ENCODE measurements around the gene KCNE1. TPM values are rescaled to one million over a fixed set of nuclear protein-coding genes. Genes with fewer than 3 reads are reported as not detected.

Gene KCNE1
- total RNA-seq, 1 experiment from 2014 or later = 0.91 TPM

DNA sequence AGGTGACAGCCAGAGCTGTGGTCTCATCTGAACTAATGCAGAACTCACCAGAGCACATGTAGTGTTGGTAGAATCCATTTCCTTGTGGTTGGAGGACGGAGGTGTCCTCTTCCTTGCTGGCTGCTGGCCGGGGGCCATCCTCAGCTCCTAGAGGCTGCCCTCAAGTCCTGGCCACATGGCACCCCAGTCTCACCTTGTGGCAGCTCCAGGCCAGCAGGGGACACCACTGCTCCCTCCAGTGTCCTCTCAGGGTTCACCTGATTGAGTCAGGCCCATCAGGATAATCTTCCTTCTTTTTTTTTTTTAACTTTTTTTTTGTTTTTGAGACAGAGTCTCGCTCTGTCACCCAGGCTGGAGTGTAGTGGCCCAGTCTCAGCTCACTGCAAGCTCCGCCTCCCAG lies 2.9 kb downstream of the KCNE1 start:
- TF ChIP-seq, protein P1, sequence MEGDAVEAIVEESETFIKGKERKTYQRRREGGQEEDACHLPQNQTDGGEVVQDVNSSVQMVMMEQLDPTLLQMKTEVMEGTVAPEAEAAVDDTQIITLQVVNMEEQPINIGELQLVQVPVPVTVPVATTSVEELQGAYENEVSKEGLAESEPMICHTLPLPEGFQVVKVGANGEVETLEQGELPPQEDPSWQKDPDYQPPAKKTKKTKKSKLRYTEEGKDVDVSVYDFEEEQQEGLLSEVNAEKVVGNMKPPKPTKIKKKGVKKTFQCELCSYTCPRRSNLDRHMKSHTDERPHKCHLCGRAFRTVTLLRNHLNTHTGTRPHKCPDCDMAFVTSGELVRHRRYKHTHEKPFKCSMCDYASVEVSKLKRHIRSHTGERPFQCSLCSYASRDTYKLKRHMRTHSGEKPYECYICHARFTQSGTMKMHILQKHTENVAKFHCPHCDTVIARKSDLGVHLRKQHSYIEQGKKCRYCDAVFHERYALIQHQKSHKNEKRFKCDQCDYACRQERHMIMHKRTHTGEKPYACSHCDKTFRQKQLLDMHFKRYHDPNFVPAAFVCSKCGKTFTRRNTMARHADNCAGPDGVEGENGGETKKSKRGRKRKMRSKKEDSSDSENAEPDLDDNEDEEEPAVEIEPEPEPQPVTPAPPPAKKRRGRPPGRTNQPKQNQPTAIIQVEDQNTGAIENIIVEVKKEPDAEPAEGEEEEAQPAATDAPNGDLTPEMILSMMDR (IDR thresholded peaks at IDR 0.05; ENCODE audit: insufficient read depth in 1 of 2, low read depth in 1 of 2, low read length in 1 of 2, severe bottlenecking in 1 of 2, unreplicated experiment in 1 of 2) = peak in 1 of 2 experiments; percentile 24
- Mint-ChIP-seq H3K27me3 (ENCODE audit: insufficient read depth, unreplicated experiment) (no peaks in the 10 kb centered on the region), H3K36me3 (ENCODE audit: insufficient read depth, unreplicated experiment) (peaks cover 5% of the 10 kb centered on the region), H3K9me3 (ENCODE audit: unreplicated experiment) (no peaks in the 10 kb centered on the region), H3K4me1 (ENCODE audit: low read depth, unreplicated experiment) (peaks cover 6% of the 10 kb centered on the region), H3K4me3 (ENCODE audit: unreplicated experiment) (no peak overlapping the region), H3K27ac (ENCODE audit: unreplicated experiment) (no peak overlapping the region)
- ChIA-PET CTCF (no interaction called here), POLR2A (no interaction called here)
- no peaks in the 10 kb centered on the region for H3K9me3 ChIP-seq
- H3K4me1 ChIP-seq = no peaks in the 10 kb centered on the region
- no peaks in the 10 kb centered on the region for H3K36me3 ChIP-seq (ENCODE audit: control insufficient read depth, insufficient read depth, low read length)
- DNase-seq = peak in 1 of 2 experiments; percentile 21
- H3K4me3 ChIP-seq (ENCODE audit: low read depth, low read length) = no peak overlapping the region
- BruUV-seq (replicated peaks) = no TSS peak
- intact Hi-C loops (cut with micrococcal nuclease; ENCODE audit: unreplicated experiment) = no loop called here
- no peaks in the 10 kb centered on the region for H3K27me3 ChIP-seq (replicated peaks; ENCODE audit: control insufficient read depth, insufficient read depth, low read length)

DNA sequence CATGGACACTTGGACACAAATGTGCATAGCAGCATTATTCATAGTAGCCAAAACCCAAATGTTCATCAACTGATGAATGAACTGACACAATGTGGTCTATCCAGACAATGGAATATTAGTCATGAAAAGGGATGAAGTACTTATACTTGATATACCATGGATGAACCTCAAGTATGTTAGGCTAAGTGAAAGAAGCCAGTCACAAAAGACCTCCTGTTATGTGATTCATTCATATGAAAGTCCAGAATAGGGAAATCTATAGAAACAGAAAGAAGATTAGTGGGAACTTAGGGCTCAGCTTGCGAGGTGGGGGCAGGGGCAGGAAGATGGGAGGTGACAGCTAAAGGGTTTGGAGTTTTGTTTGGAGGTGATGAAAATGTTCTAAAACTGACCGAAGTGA lies 7.4 kb downstream of the KCNE1 start:
- intact Hi-C loops (cut with micrococcal nuclease; ENCODE audit: unreplicated experiment) = no loop called here
- no peaks in the 10 kb centered on the region for H3K9me3 Mint-ChIP-seq (ENCODE audit: unreplicated experiment)
- no peak for DNase-seq
- H3K27me3 ChIP-seq (replicated peaks; ENCODE audit: control insufficient read depth, insufficient read depth, low read length) = no peaks in the 10 kb centered on the region
- BruUV-seq (replicated peaks) = no TSS peak
- TF ChIP-seq, protein P1 (IDR thresholded peaks at IDR 0.05; ENCODE audit: insufficient read depth in 1 of 2, low read depth in 1 of 2, low read length in 1 of 2, severe bottlenecking in 1 of 2, unreplicated experiment in 1 of 2) = no peak
- H3K4me3 Mint-ChIP-seq (ENCODE audit: unreplicated experiment) = no peak overlapping the region
- H3K36me3 ChIP-seq (ENCODE audit: control insufficient read depth, insufficient read depth, low read length) = no peaks in the 10 kb centered on the region
- ChIA-PET CTCF (no interaction called here), POLR2A (no interaction called here)
- no peak overlapping the region for H3K27ac Mint-ChIP-seq (ENCODE audit: unreplicated experiment)
- no peaks in the 10 kb centered on the region for H3K27me3 Mint-ChIP-seq (ENCODE audit: insufficient read depth, unreplicated experiment)
- H3K4me1 Mint-ChIP-seq (ENCODE audit: low read depth, unreplicated experiment) = no peaks in the 10 kb centered on the region
- no peaks in the 10 kb centered on the region for H3K9me3 ChIP-seq
- no peak overlapping the region for H3K4me3 ChIP-seq (ENCODE audit: low read depth, low read length)
- no peaks in the 10 kb centered on the region for H3K36me3 Mint-ChIP-seq (ENCODE audit: insufficient read depth, unreplicated experiment)
- no peaks in the 10 kb centered on the region for H3K4me1 ChIP-seq

DNA sequence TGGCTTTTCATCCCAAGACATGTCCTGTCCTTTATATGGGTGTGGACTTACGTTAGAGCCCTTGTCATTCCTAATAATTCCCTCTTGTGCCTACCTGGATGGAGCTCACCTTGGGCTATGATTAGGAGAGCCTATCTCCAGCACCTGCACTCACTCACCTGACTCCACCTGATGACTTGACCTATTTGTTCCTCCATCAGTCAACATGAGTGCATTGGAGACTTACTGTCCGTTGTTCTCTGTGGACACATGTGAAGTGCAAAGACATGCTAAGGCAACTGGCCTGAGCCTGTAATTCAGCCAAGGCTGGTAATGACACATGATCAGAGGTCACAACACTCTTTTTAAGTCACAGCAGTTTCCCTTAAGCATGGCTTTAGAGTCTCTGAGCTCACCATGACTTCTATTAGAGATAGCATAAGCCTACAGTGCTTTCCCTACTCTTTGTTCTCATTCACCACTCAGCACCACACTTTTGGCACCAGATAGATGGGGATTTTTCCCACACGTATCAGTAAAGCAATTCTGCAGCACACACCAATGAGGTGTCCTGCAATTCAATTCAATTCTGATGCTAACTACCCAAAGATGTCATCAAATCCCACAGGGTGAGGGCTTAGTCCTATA lies 9.4 kb downstream of the KCNE1 start:
- intact Hi-C loops (cut with micrococcal nuclease; ENCODE audit: unreplicated experiment) = no loop called here
- no peak overlapping the region for H3K4me3 ChIP-seq (ENCODE audit: low read depth, low read length)
- CTCF ChIA-PET = no interaction called here
- H3K36me3 ChIP-seq (ENCODE audit: control insufficient read depth, insufficient read depth, low read length) = no peaks in the 10 kb centered on the region
- no TSS peak for BruUV-seq (replicated peaks)
- Mint-ChIP-seq H3K36me3 (ENCODE audit: insufficient read depth, unreplicated experiment) (no peaks in the 10 kb centered on the region), H3K27me3 (ENCODE audit: insufficient read depth, unreplicated experiment) (no peaks in the 10 kb centered on the region), H3K9me3 (ENCODE audit: unreplicated experiment) (peaks cover 10% of the 10 kb centered on the region), H3K27ac (ENCODE audit: unreplicated experiment) (no peak overlapping the region), H3K4me3 (ENCODE audit: unreplicated experiment) (no peak overlapping the region), H3K4me1 (ENCODE audit: low read depth, unreplicated experiment) (no peaks in the 10 kb centered on the region)
- no peaks in the 10 kb centered on the region; the same call in 1 of the 2 replicates for H3K9me3 ChIP-seq
- H3K4me1 ChIP-seq = no peaks in the 10 kb centered on the region
- H3K27me3 ChIP-seq (replicated peaks; ENCODE audit: control insufficient read depth, insufficient read depth, low read length) = no peaks in the 10 kb centered on the region
- TF ChIP-seq, protein P1 (IDR thresholded peaks at IDR 0.05; ENCODE audit: insufficient read depth in 1 of 2, low read depth in 1 of 2, low read length in 1 of 2, severe bottlenecking in 1 of 2, unreplicated experiment in 1 of 2) = no peak
- POLR2A ChIA-PET = no interaction called here
- DNase-seq = no peak

Data from Caco-2 (cell line).